ENCODE results near the gene RAD51AP1. TPM values are rescaled to one million over a fixed set of nuclear protein-coding genes. Genes with fewer than 3 reads are reported as not detected.

Gene RAD51AP1
- total and polyA plus RNA-seq, 2 of the 8 experiments (the other 6 are each of a cell fraction or from before 2014, with no cell fraction given), result 29.7 to 48.3 TPM

DNA sequence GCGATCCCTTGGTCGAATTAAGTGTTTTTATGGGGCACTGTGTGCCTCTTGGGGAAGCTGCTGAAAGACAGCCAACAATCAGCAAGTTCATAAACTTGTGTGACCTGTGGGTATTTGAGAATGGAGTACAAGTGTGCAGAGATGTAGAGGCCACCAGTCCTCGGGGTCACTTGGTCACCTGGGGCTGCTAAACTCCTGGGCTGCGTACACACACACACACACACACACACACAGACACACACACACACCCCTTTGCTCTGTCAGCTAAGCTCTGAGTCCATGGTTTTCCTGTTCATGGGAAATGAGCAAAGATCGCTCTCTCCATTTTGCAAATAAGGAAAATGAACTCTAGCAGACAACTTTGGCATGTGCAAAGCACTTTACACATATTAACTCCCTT, 47.8 kb downstream of the RAD51AP1 start:
- Histone ChIP-seq H3K4me2 (ENCODE audit: insufficient read depth in 1 of 2, low read depth in 2 of 2, low read length in 2 of 2) (no peak overlapping the region), H2BK120ac (replicated peaks; ENCODE audit: low read depth, low read length) (no peak overlapping the region), H3K79me1 (ENCODE audit: low read depth, low read length) (no peaks in the 10 kb centered on the region), H3K4me3 (ENCODE audit: extremely low read depth in 1 of 4, insufficient read depth in 2 of 4, low read depth in 3 of 4, low read length in 4 of 4) (no peak overlapping the region), H3K27ac (ENCODE audit: low read depth, low read length) (no peak overlapping the region), H3K36me3 (ENCODE audit: control insufficient read depth in 2 of 4, insufficient read depth in 4 of 4, low read length in 3 of 4) (no peaks in the 10 kb centered on the region), H3K23me2 (ENCODE audit: low read depth, low read length) (no peaks in the 10 kb centered on the region), H3K9me3 (ENCODE audit: insufficient read depth in 2 of 2, low read depth in 1 of 2, low read length in 1 of 2) (no peaks in the 10 kb centered on the region), H3K79me2 (ENCODE audit: control insufficient read depth in 1 of 2, insufficient read depth in 2 of 2, low read length in 2 of 2) (no peaks in the 10 kb centered on the region), H3K4ac (replicated peaks; ENCODE audit: insufficient read length, low read depth, low read length) (peak overlapping the region; percentile 44), H4K8ac (ENCODE audit: extremely low read depth, insufficient read depth, low read length) (no peak overlapping the region), H3K9ac (replicated peaks in 1 of 4; ENCODE audit: extremely low read depth in 1 of 4, low read depth in 3 of 4, low read length in 3 of 4) (no peak overlapping the region), H4K20me1 (replicated peaks in 1 of 2; ENCODE audit: control insufficient read depth in 1 of 2, insufficient read depth in 2 of 2, low read length in 2 of 2) (no peaks in the 10 kb centered on the region), H4K5ac (ENCODE audit: insufficient read length, low read depth, low read length) (no peak overlapping the region), H2BK5ac (ENCODE audit: low read depth, low read length) (no peak overlapping the region), H2BK15ac (ENCODE audit: low read length) (no peak overlapping the region), H2AFZ (ENCODE audit: low read length) (no peak overlapping the region), H4K91ac (replicated peaks; ENCODE audit: insufficient read length, low read length) (no peak overlapping the region), H2BK20ac (ENCODE audit: low read length) (no peak overlapping the region), H3K4me1 (replicated peaks in 1 of 4; ENCODE audit: control insufficient read depth in 3 of 4, insufficient read depth in 4 of 4, low read length in 3 of 4) (peaks cover 0 to 4% (median 1%) of the 10 kb centered on the region in 4 experiments; a peak in 3 of 7 replicates), H3K27me3 (replicated peaks in 1 of 4; ENCODE audit: control insufficient read depth in 3 of 4, extremely low read depth in 1 of 4, insufficient read depth in 3 of 4, low read length in 3 of 4) (no peaks in the 10 kb centered on the region; a peak in 1 of 7 replicates), H2BK12ac (ENCODE audit: low read depth, low read length) (no peak overlapping the region; the same call in 1 of the 2 replicates), H2AK5ac (ENCODE audit: low read depth, low read length) (no peak overlapping the region), H3K23ac (ENCODE audit: insufficient read length) (no peak overlapping the region), H3K56ac (replicated peaks; ENCODE audit: insufficient read length, low read depth, low read length) (no peak overlapping the region), H3K14ac (ENCODE audit: insufficient read length) (no peak overlapping the region), H3K18ac (ENCODE audit: extremely low read depth, low read length) (no peak overlapping the region)
- WGBS, 2 experiments (ENCODE audit: extremely low coverage in 1 of 2, insufficient coverage in 1 of 2, insufficient read length in 1 of 2, insufficient replicate concordance in 2 of 2, low coverage in 1 of 2, low lambda C conversion rate in 2 of 2, missing lambda C conversion rate in 1 of 2), result 86% methylated on average over 5 of the region's 5 CpGs; no CpG with 5 or more reads in 1 of the 2 experiments
- no peak for DNase-seq (ENCODE audit: low read depth in 1 of 2, low spot score in 2 of 2)
- ChIA-PET CTCF (ENCODE audit: partially characterized antibody) (interaction anchor here (0.6 to 3.9 kb wide), 12 partner anchors 11 to 322 kb away, joined by 3 to 13 read pairs (median 3); no protein-coding TSS in a partner anchor), POLR2A (ENCODE audit: partially characterized antibody) (interaction anchor here (0.9 kb wide), 1 partner anchor 23 kb away, joined by 3 read pairs; no protein-coding TSS in a partner anchor)
- FAIRE-seq, result no peak
- TF ChIP-seq, protein P1, sequence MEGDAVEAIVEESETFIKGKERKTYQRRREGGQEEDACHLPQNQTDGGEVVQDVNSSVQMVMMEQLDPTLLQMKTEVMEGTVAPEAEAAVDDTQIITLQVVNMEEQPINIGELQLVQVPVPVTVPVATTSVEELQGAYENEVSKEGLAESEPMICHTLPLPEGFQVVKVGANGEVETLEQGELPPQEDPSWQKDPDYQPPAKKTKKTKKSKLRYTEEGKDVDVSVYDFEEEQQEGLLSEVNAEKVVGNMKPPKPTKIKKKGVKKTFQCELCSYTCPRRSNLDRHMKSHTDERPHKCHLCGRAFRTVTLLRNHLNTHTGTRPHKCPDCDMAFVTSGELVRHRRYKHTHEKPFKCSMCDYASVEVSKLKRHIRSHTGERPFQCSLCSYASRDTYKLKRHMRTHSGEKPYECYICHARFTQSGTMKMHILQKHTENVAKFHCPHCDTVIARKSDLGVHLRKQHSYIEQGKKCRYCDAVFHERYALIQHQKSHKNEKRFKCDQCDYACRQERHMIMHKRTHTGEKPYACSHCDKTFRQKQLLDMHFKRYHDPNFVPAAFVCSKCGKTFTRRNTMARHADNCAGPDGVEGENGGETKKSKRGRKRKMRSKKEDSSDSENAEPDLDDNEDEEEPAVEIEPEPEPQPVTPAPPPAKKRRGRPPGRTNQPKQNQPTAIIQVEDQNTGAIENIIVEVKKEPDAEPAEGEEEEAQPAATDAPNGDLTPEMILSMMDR (IDR thresholded peaks at IDR 0.05; ENCODE audit: control extremely low read depth in 1 of 3, insufficient read depth in 1 of 3, low read depth in 1 of 3, low read length in 3 of 3), result no peak
- TF ChIP-seq, protein P2, sequence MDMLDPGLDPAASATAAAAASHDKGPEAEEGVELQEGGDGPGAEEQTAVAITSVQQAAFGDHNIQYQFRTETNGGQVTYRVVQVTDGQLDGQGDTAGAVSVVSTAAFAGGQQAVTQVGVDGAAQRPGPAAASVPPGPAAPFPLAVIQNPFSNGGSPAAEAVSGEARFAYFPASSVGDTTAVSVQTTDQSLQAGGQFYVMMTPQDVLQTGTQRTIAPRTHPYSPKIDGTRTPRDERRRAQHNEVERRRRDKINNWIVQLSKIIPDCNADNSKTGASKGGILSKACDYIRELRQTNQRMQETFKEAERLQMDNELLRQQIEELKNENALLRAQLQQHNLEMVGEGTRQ (IDR thresholded peaks at IDR 0.05; ENCODE audit: low read length), result no peak
- TF ChIP-seq GABPA (IDR thresholded peaks at IDR 0.05; ENCODE audit: borderline replicate concordance, insufficient read depth, low read length), result no peak
- TF ChIP-seq KDM1A (IDR thresholded peaks at IDR 0.05; ENCODE audit: borderline replicate concordance, low read length), result no peak
- TF ChIP-seq PHF8 (conservative IDR thresholded peaks at IDR 0.05; ENCODE audit: low read depth, low read length), result no peak
- TF ChIP-seq, protein P3, sequence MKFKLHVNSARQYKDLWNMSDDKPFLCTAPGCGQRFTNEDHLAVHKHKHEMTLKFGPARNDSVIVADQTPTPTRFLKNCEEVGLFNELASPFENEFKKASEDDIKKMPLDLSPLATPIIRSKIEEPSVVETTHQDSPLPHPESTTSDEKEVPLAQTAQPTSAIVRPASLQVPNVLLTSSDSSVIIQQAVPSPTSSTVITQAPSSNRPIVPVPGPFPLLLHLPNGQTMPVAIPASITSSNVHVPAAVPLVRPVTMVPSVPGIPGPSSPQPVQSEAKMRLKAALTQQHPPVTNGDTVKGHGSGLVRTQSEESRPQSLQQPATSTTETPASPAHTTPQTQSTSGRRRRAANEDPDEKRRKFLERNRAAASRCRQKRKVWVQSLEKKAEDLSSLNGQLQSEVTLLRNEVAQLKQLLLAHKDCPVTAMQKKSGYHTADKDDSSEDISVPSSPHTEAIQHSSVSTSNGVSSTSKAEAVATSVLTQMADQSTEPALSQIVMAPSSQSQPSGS (IDR thresholded peaks at IDR 0.05; ENCODE audit: low read length), result no peak
- TF ChIP-seq RNF2 (IDR thresholded peaks at IDR 0.05; ENCODE audit: borderline replicate concordance, low read depth, low read length, missing control alignments, poor library complexity, severe bottlenecking), result no peak
